ENCODE measurements around the gene NKD1. TPM values are rescaled to one million over a fixed set of nuclear protein-coding genes. Genes with fewer than 3 reads are reported as not detected.

Gene NKD1
- total RNA-seq, 1 donor from 2014 or later = 43.2 TPM

DNA sequence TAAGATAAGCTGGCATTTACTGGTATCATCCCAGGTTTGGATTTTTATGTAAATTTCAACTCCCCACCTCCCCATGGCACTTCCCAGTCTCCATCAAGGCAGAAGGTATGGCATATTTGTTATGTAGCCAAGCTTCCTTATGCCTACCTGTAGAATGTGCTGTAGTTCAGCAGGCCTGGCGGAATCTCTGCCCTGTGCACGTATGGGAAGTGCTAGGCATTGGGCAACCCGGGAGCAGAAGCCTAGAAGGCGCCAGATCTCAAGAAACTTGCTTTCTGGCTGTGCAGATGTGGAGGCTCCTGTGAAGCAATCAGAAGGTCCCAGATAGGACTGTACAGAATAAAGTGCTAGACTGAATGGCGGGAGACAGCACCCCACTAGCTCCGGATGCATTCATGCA, 68.2 kb downstream of the NKD1 start:
- DNase-seq (ENCODE audit: extremely low spot score, unreplicated experiment) = no peak
- H3K9me3 Mint-ChIP-seq = no peaks in the 10 kb centered on the region
- H3K4me1 Mint-ChIP-seq (ENCODE audit: unreplicated experiment) = peaks cover 39% of the 10 kb centered on the region
- H3K27me3 Mint-ChIP-seq = no peaks in the 10 kb centered on the region
- peaks cover 14% of the 10 kb centered on the region for H3K36me3 Mint-ChIP-seq
- TF ChIP-seq, protein P1, sequence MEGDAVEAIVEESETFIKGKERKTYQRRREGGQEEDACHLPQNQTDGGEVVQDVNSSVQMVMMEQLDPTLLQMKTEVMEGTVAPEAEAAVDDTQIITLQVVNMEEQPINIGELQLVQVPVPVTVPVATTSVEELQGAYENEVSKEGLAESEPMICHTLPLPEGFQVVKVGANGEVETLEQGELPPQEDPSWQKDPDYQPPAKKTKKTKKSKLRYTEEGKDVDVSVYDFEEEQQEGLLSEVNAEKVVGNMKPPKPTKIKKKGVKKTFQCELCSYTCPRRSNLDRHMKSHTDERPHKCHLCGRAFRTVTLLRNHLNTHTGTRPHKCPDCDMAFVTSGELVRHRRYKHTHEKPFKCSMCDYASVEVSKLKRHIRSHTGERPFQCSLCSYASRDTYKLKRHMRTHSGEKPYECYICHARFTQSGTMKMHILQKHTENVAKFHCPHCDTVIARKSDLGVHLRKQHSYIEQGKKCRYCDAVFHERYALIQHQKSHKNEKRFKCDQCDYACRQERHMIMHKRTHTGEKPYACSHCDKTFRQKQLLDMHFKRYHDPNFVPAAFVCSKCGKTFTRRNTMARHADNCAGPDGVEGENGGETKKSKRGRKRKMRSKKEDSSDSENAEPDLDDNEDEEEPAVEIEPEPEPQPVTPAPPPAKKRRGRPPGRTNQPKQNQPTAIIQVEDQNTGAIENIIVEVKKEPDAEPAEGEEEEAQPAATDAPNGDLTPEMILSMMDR (conservative IDR thresholded peaks at IDR 0.05) = no peak
- H3K4me3 Mint-ChIP-seq = no peak overlapping the region
- no peak overlapping the region for H3K27ac Mint-ChIP-seq

DNA sequence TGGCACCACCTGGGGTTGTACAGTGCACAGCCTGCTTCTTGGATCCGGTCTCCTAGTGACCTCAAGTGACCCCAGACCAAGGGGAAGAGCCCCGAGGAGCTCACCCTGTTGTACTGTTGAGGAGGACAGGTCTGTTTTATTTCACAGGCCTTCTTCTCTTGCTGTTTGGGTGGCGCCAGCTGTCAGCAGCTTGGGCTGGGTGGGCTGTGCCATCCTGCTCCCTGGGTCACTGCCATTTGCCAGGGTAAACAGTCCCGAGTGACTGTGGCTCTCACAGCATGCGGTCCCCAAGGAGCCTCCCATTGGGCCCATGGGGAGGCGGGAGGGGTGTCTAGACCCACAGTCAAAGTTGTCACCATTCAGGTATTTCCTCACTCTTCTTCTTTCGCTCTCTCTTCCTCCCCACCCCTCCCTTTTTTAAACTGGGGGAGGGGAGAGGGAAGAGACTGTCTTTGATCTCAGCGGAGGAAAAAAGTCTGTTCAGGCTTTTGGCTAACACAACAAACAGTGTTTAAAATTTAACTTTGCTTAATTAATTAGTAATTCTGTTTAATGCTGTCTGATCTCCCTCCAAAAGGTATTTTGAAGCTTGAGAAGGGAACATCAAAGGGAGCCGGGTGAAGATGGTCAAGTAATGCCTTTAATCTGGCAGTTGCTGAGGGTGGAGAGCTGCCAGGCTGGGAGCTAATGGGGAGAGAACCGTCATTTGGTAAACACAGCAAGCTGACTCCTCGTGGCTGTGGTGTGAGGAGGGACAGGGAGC, 68.9 kb downstream of the NKD1 start:
- no peak overlapping the region for H3K4me3 Mint-ChIP-seq
- TF ChIP-seq, protein P1 (conservative IDR thresholded peaks at IDR 0.05) = no peak
- no peaks in the 10 kb centered on the region for H3K27me3 Mint-ChIP-seq

DNA sequence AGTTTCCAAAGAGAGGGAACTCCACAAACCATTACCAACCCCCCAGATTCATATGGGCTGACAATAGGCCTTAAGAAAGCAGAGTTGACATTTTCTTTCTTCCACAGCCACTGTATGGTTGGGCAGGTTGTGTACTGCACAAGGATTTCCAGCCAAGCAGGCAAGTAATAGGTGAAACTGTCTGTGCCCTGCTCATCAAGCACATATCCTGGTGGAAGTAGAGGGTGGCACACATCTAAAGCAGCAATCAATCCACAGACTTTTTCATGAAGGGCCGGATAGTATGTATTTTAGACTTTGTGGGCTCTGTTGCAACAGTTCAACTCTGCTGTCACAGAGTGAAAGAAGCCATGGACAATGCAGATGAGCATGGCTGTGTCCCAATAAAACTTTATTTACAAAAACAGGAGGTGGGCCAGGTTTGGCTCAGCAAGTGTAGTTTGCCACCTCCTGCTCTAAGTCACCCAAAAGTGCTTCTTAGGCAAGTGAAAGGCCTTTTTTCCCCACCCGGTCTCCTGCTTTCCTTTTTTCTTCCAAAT, 69.5 kb downstream of the NKD1 start:
- no peak overlapping the region for H3K27ac Mint-ChIP-seq
- H3K4me3 Mint-ChIP-seq = no peak overlapping the region

More for the DNA sequence above, 68.9 kb downstream of the NKD1 start:
- no peak for DNase-seq (ENCODE audit: extremely low spot score, unreplicated experiment)
- Mint-ChIP-seq H3K4me1 (ENCODE audit: unreplicated experiment) (peaks cover 39% of the 10 kb centered on the region), H3K9me3 (no peaks in the 10 kb centered on the region), H3K36me3 (peaks cover 10% of the 10 kb centered on the region), H3K27ac (peak overlapping the region; percentile 23)

DNA sequence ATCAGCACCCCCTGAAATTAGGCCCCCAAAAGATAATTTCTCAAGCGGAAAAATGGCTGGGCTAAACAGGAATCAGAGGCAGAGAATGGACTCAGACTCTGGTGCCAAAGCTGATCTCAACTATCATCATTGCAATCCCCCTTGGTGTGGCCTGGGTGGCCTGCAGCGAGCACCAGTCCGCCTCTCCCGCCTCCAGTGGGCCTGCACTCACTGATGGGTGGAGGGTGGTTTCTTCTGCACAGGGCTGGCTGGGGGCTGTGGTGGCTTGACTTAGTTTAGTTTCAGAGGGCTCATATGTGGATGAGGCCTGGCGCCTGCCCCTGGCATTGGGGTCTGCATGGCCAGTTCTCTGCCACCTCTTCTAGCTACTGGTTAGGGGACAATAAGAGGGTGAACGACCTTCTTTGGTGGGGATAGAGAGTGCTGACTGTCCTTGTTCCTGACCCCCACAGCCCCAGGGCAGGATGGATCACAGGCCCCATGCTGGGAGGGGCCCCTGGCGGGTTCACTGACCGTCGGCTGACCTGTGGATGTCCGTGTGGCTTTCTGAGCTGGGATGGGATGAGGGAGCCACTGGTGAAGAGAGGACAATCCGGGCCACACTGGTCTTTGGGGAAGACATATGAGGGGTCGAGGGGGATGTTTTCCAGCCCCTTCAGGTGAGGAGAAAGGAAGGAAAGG, 70.2 kb downstream of the NKD1 start:
- Mint-ChIP-seq H3K9me3 (no peaks in the 10 kb centered on the region), H3K4me3 (no peak overlapping the region), H3K4me1 (ENCODE audit: unreplicated experiment) (peaks cover 30% of the 10 kb centered on the region), H3K27me3 (no peaks in the 10 kb centered on the region), H3K27ac (peak overlapping the region; percentile 21), H3K36me3 (peaks cover 10% of the 10 kb centered on the region)
- no peak for DNase-seq (ENCODE audit: extremely low spot score, unreplicated experiment)
- TF ChIP-seq, protein P1 (conservative IDR thresholded peaks at IDR 0.05) = no peak

More for the DNA sequence above, 69.5 kb downstream of the NKD1 start:
- H3K9me3 Mint-ChIP-seq = no peaks in the 10 kb centered on the region
- peaks cover 10% of the 10 kb centered on the region for H3K36me3 Mint-ChIP-seq
- no peaks in the 10 kb centered on the region for H3K27me3 Mint-ChIP-seq
- TF ChIP-seq, protein P1 (conservative IDR thresholded peaks at IDR 0.05) = no peak
- peaks cover 33% of the 10 kb centered on the region for H3K4me1 Mint-ChIP-seq (ENCODE audit: unreplicated experiment)
- no peak for DNase-seq (ENCODE audit: extremely low spot score, unreplicated experiment)

DNA sequence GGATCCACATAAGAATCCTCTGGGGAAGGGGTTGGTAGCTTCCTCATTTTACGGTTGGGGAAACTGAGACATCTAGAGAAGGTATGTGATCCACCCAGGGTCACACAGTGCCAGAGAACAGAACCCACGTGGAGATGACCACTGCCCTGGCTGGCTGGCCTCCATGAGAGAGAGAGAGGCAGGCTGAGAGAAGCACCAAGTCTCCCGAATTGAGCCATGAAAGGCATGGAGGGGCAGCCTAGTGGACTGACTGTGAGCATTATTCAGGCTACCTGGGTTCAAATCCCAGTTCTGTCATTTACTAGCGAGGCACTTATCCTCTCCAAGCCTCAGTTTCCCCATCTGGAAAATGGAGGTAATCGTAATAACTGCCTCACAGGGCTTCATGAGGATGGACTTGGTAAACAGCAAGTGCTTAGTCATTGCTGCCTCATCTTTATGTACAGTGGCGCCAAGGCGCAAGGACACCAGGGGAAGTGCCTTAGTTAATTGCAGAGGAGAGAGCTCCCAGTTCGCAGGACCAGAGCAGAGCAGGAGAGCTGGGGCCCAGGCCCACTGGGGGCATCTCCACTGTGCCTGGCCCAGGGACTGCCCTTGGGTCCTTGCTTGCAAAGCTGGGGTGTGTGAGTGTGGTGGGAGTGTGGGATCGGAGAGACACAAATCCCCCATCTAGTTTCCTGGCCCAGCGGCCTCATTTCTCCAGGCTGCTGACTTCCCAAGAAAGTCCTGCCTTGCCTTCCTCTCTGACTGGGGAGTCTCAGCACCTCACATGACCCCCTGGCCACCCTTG, 71.7 kb downstream of the NKD1 start:
- no peak overlapping the region for H3K27ac Mint-ChIP-seq
- TF ChIP-seq, protein P1 (conservative IDR thresholded peaks at IDR 0.05) = no peak
- no peak for DNase-seq (ENCODE audit: extremely low spot score, unreplicated experiment)
- H3K4me3 Mint-ChIP-seq = no peak overlapping the region
- peaks cover 22% of the 10 kb centered on the region for H3K4me1 Mint-ChIP-seq (ENCODE audit: unreplicated experiment)
- H3K9me3 Mint-ChIP-seq = no peaks in the 10 kb centered on the region
- H3K36me3 Mint-ChIP-seq = peaks cover 10% of the 10 kb centered on the region
- no peaks in the 10 kb centered on the region for H3K27me3 Mint-ChIP-seq

All from type B pancreatic cell (in vitro differentiated cells).